HG03103 (cell line): Measurements from ENCODE around the gene PPP1R1C.

Experiments
- ATAC-seq: cut with Tn5 transposase; IDR thresholded peaks from one replicate; pipeline ENCODE4 v1.9.1; 2021; ENCODE audit warnings: low read depth; ENCODE audit not compliant: unreplicated experiment

PPP1R1C gene

DNA sequence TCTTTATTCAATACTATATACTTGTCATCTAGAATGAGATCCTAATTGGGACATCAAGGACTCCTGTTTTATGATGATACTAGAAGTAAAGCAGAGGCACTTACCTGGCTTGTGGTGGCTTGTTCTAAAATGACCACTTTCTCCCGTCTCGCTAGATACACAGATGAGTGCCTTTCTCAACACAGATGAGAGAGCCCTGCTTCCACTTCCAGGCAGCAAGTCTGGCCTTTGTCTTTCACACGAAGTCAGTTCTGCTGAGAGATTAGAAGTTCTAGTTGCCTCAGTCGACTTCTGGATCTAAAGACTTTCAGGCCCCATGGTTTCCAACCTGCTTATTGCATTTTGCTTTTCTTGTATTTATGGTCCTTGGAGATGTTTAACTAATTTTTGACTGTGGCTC is 70.3 kb downstream of the PPP1R1C start:
- ATAC-seq = no peak

GRCh38 chr2:182057002-182057401 is 71.3 kb downstream of the PPP1R1C start:
- no peak for ATAC-seq

DNA sequence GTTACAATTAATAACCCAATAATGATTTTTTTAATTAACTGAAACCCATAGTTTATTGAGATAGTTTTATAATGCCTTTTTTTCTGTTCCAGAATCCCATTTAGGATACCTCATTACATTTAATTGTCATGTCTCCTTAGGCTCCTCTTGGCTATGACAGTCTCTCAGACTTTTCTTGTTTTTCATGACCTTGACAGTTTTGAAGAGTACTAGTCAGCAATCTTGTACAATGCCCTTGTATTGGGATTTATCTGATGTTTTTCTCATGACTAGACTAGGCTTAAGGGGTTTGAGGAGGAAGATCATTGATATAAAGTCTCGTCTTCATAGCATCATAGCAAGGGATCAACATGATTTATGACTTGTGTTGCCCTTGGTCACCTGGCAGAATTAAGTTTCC is 72.4 kb downstream of the PPP1R1C start:
- no peak for ATAC-seq

GRCh38 chr2:182061739-182062138 is 76.1 kb downstream of the PPP1R1C start:
- ATAC-seq = no peak

DNA sequence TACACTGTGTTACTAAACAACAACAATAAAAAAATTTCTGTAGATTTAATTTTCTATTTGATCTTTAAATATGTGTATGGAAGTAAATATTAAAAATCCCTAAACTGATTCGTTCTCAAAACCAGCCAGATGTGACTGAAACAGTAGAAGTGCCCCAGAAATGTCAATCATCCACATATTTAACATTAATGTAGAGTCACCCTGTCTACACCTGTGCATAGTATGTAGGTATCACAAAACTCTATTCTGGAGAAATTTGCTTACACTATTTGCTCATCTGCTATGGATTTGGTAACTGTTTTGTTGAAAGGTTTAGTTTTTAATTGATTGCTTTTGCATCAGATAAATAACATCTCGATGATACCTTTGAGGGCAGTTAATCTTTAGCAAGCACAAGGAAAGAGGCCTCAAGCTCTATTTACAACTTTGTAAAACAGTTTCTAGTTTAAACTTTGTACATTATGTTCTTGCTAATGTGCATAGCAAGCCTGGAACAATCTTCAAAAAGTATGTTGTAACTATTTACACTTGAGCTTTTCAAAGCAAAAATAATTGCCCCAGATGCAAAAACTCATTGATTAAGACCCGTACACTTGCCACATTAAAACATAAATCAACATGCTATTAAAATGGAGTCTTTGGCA is 76.8 kb downstream of the PPP1R1C start:
- no peak for ATAC-seq

- ATAC-seq = no peak
These were observed 78.5 kb downstream of the PPP1R1C start for GRCh38 chr2:182064019-182064778.

DNA sequence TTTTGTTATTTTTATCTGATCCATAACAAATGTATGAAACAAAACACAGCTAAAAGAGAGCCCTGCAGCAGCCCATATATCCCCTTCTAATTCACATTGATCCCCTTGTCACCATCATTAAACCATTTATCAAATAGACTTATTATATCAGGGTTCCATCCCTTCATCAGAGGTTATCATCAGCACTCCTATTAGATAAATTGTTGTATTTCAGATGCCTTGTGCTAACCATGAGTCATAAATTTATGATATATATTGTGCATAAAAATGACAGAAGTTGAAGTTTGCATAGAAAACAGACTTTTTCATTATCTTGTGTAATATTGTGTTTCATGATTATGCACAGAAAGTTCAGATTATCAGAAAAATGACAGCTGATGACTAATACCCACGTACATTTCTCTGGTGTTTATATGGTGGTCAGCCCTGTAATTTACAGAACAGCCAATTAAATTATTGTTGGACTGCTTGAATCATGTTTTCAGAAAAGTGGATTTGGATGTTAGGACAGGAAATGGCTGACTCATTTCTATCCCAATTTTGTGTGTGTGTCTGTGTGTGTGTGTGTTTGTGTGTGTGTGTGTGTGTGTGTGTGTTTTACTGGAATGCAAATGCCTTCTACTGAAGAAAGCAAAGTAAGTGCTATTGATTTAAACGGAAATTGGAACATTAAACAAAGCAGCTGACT is 80.9 kb downstream of the PPP1R1C start:
- no peak for ATAC-seq

- no peak for ATAC-seq
These were observed 81.7 kb downstream of the PPP1R1C start for GRCh38 chr2:182067393-182067792.

DNA sequence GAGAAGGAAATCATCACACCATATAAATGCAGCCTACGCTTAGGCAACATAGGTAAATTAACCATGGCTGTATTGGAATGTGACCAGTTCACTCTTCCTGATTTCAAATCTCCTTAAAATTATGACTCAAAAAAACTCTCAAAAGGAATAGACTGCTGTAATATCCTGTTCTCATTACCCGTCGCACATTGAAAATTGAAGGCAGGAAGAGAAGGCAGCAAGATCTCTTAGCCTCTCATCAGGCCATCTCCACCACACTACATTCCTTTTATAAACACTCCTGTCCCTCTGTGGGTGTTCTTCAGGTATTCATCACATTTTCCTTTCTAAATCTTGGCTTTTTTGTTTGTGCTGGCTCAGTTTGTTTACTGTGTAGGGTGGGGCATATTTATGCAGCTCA is 83.2 kb downstream of the PPP1R1C start:
- no peak for ATAC-seq

DNA sequence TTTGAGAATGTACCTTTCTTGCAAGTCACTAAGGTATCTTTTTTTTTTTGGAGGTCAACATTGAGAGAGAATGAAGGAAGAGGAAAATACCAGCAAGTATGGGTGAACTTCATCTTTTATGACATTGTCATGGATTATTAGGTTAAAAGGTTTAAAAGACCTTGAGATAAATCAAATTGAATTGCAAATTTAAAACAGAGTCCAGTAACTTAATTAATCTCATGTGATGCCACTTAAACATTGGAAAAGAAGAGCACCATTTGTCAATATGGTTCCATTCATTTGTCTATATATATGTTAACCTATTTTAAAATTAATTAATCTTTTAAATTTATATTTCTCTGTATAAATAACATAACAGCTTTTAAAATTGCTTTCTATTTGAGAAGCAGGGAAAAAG is 83.8 kb downstream of the PPP1R1C start:
- no peak for ATAC-seq

DNA sequence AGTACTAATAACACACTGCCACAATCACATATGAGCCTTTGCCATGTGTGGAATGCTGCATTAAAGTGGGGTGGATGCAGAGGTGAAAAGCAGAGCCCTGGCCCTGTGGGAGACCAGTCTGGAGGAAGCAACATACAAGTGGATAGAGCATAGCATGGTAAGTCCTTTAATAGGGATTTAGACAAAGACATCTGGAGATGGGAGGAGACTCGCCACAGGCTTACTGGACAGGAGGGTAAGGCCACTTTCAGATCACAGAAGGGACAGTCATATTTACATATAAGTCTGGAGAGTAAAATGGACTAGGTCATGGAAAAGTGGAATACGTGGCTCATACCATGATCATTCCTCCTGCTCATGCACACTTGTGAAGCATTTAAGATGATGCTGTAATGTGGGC is 84.3 kb downstream of the PPP1R1C start:
- ATAC-seq = no peak

- no peak for ATAC-seq
These were observed 85.1 kb downstream of the PPP1R1C start for GRCh38 chr2:182070736-182071135.

- ATAC-seq = no peak
These were observed 87.2 kb downstream of the PPP1R1C start for GRCh38 chr2:182072861-182073260.

GRCh38 chr2:182073613-182074012 is 88.0 kb downstream of the PPP1R1C start:
- no peak for ATAC-seq

DNA sequence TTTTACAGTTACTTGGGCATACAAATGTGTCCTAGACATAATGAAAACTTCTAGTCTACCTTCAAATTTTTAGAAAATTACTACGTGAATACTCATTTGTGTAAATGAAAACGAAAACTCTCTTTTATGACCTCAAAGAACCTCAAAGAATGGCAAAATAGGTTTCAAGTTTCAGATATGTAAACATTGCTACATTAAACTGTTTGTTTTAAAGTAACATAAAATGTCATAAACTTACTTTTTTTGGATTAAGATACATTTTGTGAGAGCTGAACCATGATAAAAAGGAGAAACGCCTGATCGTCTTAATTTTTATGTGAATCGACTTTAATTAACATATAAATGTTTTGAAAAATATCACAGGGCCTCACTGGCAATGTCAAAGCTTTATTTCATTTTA is 91.4 kb downstream of the PPP1R1C start:
- ATAC-seq = no peak

- peak; percentile 57 for ATAC-seq
These were observed 91.9 kb downstream of the PPP1R1C start for GRCh38 chr2:182077448-182078142.

DNA sequence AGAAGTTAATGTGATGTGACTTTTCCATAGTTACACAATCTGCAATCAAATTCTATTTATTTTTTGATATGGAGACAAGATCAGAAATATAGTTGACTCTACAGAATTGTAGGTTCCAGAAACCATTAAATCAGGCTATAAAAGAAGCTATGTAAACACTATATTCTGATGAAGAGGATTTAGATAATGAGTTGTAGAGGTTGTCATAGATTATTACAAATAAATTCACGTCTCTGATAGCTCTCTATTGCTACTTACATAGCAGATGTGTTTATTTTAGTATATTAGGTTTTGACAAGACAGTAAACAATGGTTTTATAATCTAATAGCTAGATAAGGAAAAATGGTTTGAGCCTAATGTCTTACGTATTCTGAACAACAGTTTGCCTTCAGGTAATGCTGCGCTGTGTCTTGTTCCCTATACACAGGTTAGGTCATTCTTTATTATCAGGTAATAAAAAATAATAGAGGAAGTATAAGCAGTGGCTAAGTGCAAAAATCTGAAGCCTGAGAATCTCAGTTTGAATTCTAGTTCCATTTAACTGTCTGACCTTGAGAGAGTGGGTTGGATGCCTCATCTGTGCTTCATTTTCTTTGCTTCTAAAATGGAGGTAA is 93.4 kb downstream of the PPP1R1C start:
- no peak for ATAC-seq

GRCh38 chr2:182080493-182080892 is 94.8 kb downstream of the PPP1R1C start:
- ATAC-seq = no peak

DNA sequence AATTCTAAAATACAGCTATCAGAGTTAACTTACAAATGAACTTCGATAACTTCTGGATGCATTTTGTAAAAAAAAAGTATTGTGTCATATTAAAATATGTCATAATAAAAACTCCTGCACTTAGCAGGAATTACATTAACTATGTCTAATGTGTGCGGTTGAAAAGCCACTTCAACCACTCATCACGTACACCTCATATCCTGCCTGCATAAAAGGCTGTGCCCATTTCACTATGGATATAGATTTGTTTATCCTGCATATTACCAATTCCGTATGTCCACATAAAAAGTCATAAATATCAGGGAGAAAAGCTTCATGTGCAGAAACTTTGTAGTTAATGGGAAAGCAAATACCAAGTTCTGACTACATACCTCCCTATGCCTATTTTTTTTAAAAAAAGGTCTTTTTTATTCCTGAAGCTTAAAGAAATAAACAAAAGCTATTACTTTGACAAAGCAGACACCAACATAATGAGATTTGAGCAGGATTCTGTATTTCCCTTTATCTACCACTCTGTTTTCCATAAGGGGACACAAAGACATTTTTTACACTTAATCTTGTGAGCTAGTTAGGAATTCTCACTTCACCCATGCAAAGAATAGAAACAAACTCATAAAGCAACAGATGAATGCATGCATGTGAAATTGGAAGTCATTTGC is 96.1 kb downstream of the PPP1R1C start:
- no peak for ATAC-seq

DNA sequence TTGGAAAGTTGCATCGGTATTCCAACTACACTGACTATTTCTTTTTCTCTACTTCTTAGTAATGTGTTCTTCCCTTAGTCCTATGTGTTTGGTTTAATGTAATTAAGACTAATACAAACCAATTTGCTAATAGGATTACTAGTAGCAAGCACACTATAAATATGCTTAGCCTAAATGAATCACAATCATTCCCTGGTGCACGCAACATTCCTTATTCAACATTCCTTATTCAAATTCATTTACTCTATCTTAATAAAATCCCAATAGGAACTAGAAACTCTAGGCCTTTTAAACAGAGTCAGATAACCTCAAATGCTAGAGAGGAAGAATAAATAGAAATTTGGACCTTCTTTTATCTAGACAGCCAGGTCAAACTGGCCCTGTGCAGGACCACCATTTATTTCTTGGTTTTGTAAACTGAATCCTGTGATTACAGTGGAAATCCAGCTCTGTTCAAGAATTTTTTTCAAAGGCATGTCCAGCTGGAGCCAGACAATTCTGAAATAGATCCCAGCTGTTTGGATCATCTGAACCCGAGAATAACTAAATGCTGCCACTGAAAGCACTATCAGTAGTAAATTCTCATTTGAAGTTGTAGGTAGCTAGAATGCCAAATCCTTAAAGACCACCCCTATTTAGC is 103.1 kb downstream of the PPP1R1C start:
- no peak for ATAC-seq
